Fibroblast of skin of right quadriceps (primary cell): Measurements from ENCODE around the gene PLA2G4B.
"Not testable (repeated sequence)": the region's sequence is repeated elsewhere in the genome, so short reads cannot be mapped to it uniquely, and the experiment has no call there.

Experiments used
- DNase-seq: peaks from one replicate; pipeline ENCODE4 v3.0.0-alpha.2; 2013

PLA2G4B gene

GRCh38 chr15:41827880-41828806 is 10.5 kb upstream of the PLA2G4B start, which contains the start of gene JMJD7:
Gene JMJD7, plus strand, starts transcription at chr15:41828092. Its CDS starts 33 bp downstream, at chr15:41828125.
- peak; percentile 83 for DNase-seq

- DNase-seq: no peak
These were observed 9.9 kb upstream of the PLA2G4B start for GRCh38 chr15:41828807-41829141.

- DNase-seq: no peak
These were observed 8.5 kb upstream of the PLA2G4B start for GRCh38 chr15:41829959-41830646.

GRCh38 chr15:41831291-41831690 is 7.4 kb upstream of the PLA2G4B start:
- DNase-seq: not testable (repeated sequence)

- no peak for DNase-seq
These were observed 6.4 kb upstream of the PLA2G4B start for GRCh38 chr15:41832208-41832607.

- no peak for DNase-seq
These were observed 5.8 kb upstream of the PLA2G4B start for GRCh38 chr15:41832875-41833274.

GRCh38 chr15:41834096-41834495 is 4.6 kb upstream of the PLA2G4B start:
- DNase-seq: no peak

- DNase-seq: peak; percentile 10
These were observed 2.6 kb upstream of the PLA2G4B start for GRCh38 chr15:41836073-41836472.

- DNase-seq: no peak
These were observed 1.8 kb upstream of the PLA2G4B start for GRCh38 chr15:41836713-41837454.

GRCh38 chr15:41839781-41840491 is 1.3 kb downstream of the PLA2G4B start:
- DNase-seq: no peak

- no peak for DNase-seq
These were observed 2.0 kb downstream of the PLA2G4B start for GRCh38 chr15:41840673-41841072.

GRCh38 chr15:41841131-41841530 is 2.5 kb downstream of the PLA2G4B start:
- no peak for DNase-seq

GRCh38 chr15:41842229-41842628 is 3.6 kb downstream of the PLA2G4B start:
- DNase-seq: no peak

GRCh38 chr15:41843571-41843970 is 4.9 kb downstream of the PLA2G4B start:
- DNase-seq: no peak

- no peak for DNase-seq
These were observed 6.2 kb downstream of the PLA2G4B start for GRCh38 chr15:41844814-41845213.

- no peak for DNase-seq
These were observed 8.6 kb downstream of the PLA2G4B start for GRCh38 chr15:41847206-41847605.

GRCh38 chr15:41847981-41848380 is 9.3 kb downstream of the PLA2G4B start:
- no peak for DNase-seq

- DNase-seq: no peak
These were observed 10.0 kb downstream of the PLA2G4B start for GRCh38 chr15:41848631-41849030.

- no peak for DNase-seq
These were observed 10.6 kb downstream of the PLA2G4B start for GRCh38 chr15:41849204-41849603.

GRCh38 chr15:41849861-41850260 is 11.2 kb downstream of the PLA2G4B start:
- DNase-seq: no peak

- no peak for DNase-seq
These were observed 12.0 kb downstream of the PLA2G4B start for GRCh38 chr15:41850482-41851166.

- no peak for DNase-seq
These were observed 12.5 kb downstream of the PLA2G4B start for GRCh38 chr15:41851167-41851523.
